LoVo (cell line): Measurements from ENCODE around the gene GPALPP1.
"Not testable (repeated sequence)": the region's sequence is repeated elsewhere in the genome, so short reads cannot be mapped to it uniquely, and the experiment has no call there.

Source experiments
- DNase-seq: peaks from one replicate; pipeline ENCODE4 v3.0.0-alpha.2; 2016; ENCODE audit warnings: low spot score

GPALPP1 gene

DNA sequence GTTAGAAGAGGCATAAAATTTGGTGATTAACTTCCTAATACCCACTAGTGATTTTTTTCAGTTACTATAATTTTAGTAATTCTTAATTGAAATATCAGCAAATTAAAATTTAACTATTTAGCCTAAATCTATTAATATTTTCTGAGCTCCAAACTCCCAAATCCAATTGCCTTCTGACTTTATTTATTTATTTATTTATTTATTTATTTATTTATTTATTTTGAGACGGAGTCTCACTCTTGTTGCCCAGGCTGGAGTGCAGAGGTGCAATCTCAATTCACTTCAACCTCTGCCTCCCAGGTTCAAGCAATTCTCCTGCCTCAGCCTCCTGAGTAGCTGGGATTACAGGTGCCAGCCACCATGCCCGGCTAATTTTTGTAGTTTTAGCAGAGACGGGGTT lies 74.6 kb downstream of the GPALPP1 start:
- DNase-seq = not testable (repeated sequence)

DNA sequence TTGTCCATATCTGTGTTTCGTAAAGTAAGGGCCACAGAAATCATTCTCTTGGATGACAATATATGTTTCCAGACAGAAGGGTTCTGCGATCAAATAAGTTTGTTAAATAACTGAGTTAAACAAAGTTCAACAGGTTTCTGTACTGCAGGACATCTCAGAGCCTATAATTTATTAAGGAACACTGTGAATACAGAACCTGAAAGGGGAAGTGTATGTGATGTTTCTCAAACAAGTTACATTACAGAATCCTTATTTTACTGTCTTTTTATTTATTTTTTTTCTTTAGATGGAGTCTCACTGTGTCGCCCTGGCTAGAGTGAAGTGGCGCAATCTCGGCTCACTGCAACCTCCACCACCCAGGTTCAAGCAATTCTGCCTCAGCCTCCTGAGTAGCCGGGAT lies 75.6 kb downstream of the GPALPP1 start:
- no peak for DNase-seq

DNA sequence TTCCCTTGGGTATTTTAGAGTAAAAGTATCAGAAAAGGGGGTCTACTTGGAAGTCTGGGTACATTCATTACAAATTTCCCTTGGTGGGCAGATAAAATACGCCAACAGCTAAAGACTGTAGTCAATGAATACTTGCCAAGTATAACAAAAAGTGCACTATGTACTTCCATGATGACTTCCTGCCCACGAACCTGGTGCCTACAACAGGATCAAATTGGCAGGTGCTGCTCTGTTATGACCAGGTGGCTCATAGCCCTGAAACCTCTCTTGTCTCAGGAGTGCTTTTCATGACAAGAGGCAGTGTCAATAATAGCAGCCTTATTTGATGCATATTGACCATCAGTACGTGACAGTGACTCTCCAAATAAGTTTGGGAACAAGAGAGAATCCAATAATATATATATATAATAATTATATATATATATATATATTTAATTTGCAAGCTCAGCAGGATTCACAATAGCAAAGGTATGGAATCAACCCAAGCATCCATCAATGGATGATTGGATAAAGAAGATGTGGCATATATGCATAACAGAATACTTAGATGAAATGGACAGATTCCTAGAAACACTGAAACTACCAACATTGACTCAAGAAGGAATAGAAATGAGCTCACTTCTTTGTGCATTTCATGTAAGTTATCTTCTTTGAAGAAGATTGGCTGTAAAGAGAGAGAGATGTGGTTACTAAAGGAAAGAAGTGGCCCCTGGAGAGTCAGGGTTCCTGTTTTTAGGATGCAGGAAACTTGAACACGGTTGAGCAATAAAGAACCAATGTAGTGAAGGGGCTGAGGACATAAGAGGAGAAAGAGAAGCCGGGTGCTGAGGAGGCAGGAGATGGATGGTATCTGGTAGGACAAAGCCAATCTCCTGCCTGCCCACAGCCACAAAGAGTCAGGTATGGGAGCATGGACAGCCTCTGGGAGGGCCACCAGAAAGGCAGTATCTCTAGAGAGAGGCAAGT lies 79.0 kb downstream of the GPALPP1 start:
- no peak for DNase-seq

DNA sequence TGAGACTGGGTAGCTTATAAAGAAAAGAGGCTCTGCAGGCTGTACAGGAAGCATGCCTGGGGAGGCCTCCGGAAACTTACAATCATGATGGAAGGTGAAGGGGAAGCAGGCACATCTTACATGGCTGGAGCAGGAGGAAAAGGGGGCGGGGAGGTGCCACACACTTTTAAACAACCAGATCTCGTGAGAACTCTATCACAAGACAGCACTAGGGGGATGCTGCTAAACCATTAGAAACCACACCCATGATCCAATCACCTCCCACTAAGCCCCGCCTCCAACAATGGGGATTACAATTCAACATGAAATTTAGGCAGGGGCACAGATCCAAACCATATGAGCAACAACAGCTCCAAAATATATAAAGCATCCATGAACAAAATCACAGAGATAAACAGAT lies 84.5 kb downstream of the GPALPP1 start:
- DNase-seq = no peak

DNA sequence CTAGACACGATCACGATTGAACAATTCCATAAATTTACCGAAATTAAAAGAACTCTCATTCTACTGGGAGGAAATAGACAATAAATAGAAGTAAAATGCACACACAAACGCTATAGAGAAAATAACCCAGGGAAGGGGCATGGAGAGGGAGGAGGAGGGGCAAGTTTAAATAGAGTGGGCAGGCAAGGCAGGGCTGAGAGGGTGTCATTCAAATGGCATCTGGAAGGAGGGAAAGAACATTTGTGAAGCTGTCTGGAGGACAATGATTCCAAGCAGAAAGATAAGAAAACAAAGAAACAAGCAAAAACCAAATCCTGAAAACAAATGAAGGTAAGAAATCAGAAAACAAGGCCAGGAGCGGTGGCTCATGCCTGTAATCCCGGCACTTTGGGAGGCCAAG lies 85.4 kb downstream of the GPALPP1 start:
- no peak for DNase-seq

DNA sequence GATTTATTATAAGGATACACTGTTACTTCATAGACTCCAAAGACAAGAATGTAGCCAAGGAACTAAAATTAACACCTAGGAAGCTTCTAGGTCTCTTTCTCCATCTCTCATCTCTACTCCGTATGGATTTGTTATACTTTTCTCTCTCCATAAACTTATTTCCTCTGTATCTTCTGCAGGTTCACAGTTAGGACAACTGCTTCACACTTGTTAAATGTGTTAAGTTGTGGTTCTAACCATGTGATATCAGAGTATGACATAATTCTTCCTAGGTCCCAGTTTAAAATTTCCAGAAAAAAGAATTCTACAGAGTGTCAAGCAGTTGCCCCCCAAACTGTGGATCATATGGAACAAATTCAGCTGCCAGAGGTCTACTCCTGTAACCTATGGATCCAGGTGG lies 88.7 kb downstream of the GPALPP1 start:
- DNase-seq = no peak
